Adrenal gland (tissue), 12 donors: ENCODE results near the gene IQSEC3. TPM values are rescaled to one million over a fixed set of nuclear protein-coding genes. Genes with fewer than 3 reads are reported as not detected.

Source experiments
- DNase-seq, 7 donors: peaks; one replicate each; pipeline ENCODE4 v3.0.0-alpha.2; 2019 to 2020
- H3K27ac ChIP-seq, 5 donors: fragments of 200-600 bp; sonication (generic) in 4 of 5; 1 replicate in 3 of 5; 2 replicates in 2 of 5; pipeline versions ENCODE4 v1.5.1 to v1.8.0; 2016 to 2020; ENCODE audit warnings: mild to moderate bottlenecking in 1 of 5
- H3K27me3 ChIP-seq: fragments of 200-600 bp; 2 replicates; pipeline ENCODE4 v1.8.0; 2021
- H3K36me3 ChIP-seq, 2 donors: fragments of 200-600 bp; replicated peaks in 1 of 2; 1 replicate in 1 of 2; 2 replicates in 1 of 2; pipeline versions ENCODE4 v1.5.1 to v1.8.0; 2018 to 2022
- H3K4me1 ChIP-seq, 2 donors: fragments of 200-600 bp; replicated peaks in 1 of 2; 1 replicate in 1 of 2; 2 replicates in 1 of 2; pipeline versions ENCODE4 v1.5.1 to v1.8.0; 2018 to 2021
- H3K4me3 ChIP-seq, 4 donors: fragments of 200-600 bp; sonication (generic) in 3 of 4; one replicate each; pipeline ENCODE4 v1.5.1; 2016 to 2018
- H3K9me3 ChIP-seq, 3 donors: fragments of 200-600 bp; sonication (generic) in 1 of 3; replicated peaks in 1 of 3; 1 replicate in 2 of 3; 2 replicates in 1 of 3; pipeline versions ENCODE4 v1.5.1 to v1.8.0; 2016 to 2021
- CTCF ChIP-seq, 6 experiments: fragments of 450-650 bp in 4 of 6; fragments of 200-600 bp in 2 of 6; sonication (generic) in 1 of 6; IDR thresholded peaks; 1 replicate in 5 of 6; 2 replicates in 1 of 6; pipeline versions ENCODE4 v1.5.1 to v1.8.0; 2016 to 2021; ENCODE audit warnings: antibody characterized with exemption in 6 of 6, mild to moderate bottlenecking in 2 of 6, moderate library complexity in 1 of 6
- POLR2A ChIP-seq, 2 donors: fragments of 450-650 bp; IDR thresholded peaks; one replicate each; pipeline ENCODE4 v1.6.1; 2017; ENCODE audit warnings: antibody characterized with exemption in 2 of 2, mild to moderate bottlenecking in 2 of 2, moderate library complexity in 1 of 2
- WGBS, 4 donors: extraction: QIAGEN DNeasy Blood & Tissue Kit in 2 of 4; methylation state at CpG; one replicate each; pipeline versions ENCODE4 v1.1.5 to v1.1.7; 2013 to 2017; 5-methylcytosine and 5-hydroxymethylcytosine counted together
- intact Hi-C, 2 donors: fragments of 100-400 bp; cut with DNase I; formaldehyde crosslinking; loops; one replicate each; pipeline versions ENCODE4 v1.14.1 to v1.15.0; 2022 to 2023
- polyA plus RNA-seq, 3 donors: library from polyadenylated mRNA; stranded (reverse); fragments of 200-250 nt in 2 of 3; fragments of 350-450 nt in 1 of 3; fragmentation: Illumina TruSeq in 1 of 3; extraction: RNeasy Lipid Tissue Mini Kit (QIAGEN cat#74804) in 1 of 3; gene quantifications; one replicate each; pipeline ENCODE4 v1.2.3, GENCODE V29; 2013 to 2014
- total RNA-seq, 9 donors: library from RNA; depleted of rRNA in 4 of 9; stranded (reverse); fragments of >200 nt in 4 of 9; fragments of 120-200 nt in 1 of 9; fragmentation: NEBNext Ultra II Directional in 1 of 9; extraction: Animal tissue kit (Norgen Biotek cat#: 25700) in 1 of 9; gene quantifications; one replicate each; pipeline versions ENCODE4 v1.1.0 to v1.2.4, GENCODE V29; 2013 to 2023
- donor health status: healthy with polysubstance abuse.
- donor health status: Bipolar disorder and iron deficiency.
- donor health status: DM: yes; HTN: yes; CAD: no.
- donor health status: DM: no; HTN: no; CAD: no.
- donor health status: DM: no; HTN: no; CAD: no.
- donor health status: DM: yes; HTN: yes; CAD: no.

The IQSEC3 gene
- total and polyA plus RNA-seq, 12 donors = 0.13 to 6.3 (median 1.00) TPM

GRCh38 chr12:203074-203461 is 136.5 kb downstream of the IQSEC3 start:
- peak overlapping the region in 2 of 4 donors; percentile 22 to 56 for H3K4me3 ChIP-seq
- no peak for DNase-seq
- no peaks in the 10 kb centered on the region for H3K9me3 ChIP-seq
- H3K4me1 ChIP-seq = peaks cover 0 to 5% of the 10 kb centered on the region in 2 donors
- intact Hi-C loops = no loop called here
- TF ChIP-seq CTCF (IDR thresholded peaks at IDR 0.05) = no peak
- no peak for TF ChIP-seq POLR2A (IDR thresholded peaks at IDR 0.05)
- WGBS, 4 donors = 64 to 78% (median 70%) methylated on average over 12 to 16 of the region's 16 CpGs
- no peak overlapping the region for H3K27ac ChIP-seq
- peaks cover 13% of the 10 kb centered on the region for H3K27me3 ChIP-seq
- H3K36me3 ChIP-seq = no peaks in the 10 kb centered on the region

GRCh38 chr12:203462-204260 is 137.1 kb downstream of the IQSEC3 start:
- no peaks in the 10 kb centered on the region for H3K36me3 ChIP-seq
- peaks cover 13% of the 10 kb centered on the region for H3K27me3 ChIP-seq
- H3K27ac ChIP-seq = no peak overlapping the region
- WGBS, 4 donors = 17 to 50% (median 29%) methylated on average over 2 to 84 of the region's 84 CpGs
- peaks cover 0 to 5% of the 10 kb centered on the region in 2 donors for H3K4me1 ChIP-seq
- TF ChIP-seq CTCF (IDR thresholded peaks at IDR 0.05) = no peak
- intact Hi-C loops = no loop called here
- H3K9me3 ChIP-seq = no peaks in the 10 kb centered on the region
- DNase-seq = peak in 2 of 7 donors; percentile 20 to 33
- H3K4me3 ChIP-seq = peak overlapping the region in 2 of 4 donors; percentile 22 to 56

GRCh38 chr12:204261-204678 is 137.7 kb downstream of the IQSEC3 start:
- Histone ChIP-seq H3K36me3 (no peaks in the 10 kb centered on the region), H3K27ac (no peak overlapping the region), H3K27me3 (peaks cover 13% of the 10 kb centered on the region), H3K4me3 (no peak overlapping the region), H3K9me3 (no peaks in the 10 kb centered on the region), H3K4me1 (peaks cover 0 to 5% of the 10 kb centered on the region in 2 donors)
- WGBS, 4 donors = 89 to 91% (median 89%) methylated on average over 9 to 11 of the region's 11 CpGs
- TF ChIP-seq CTCF (IDR thresholded peaks at IDR 0.05) = no peak
- intact Hi-C loops = no loop called here
- no peak for DNase-seq

- intact Hi-C loops = no loop called here
- Histone ChIP-seq H3K4me3 (no peak overlapping the region), H3K9me3 (no peaks in the 10 kb centered on the region), H3K4me1 (peaks cover 0 to 5% of the 10 kb centered on the region in 2 donors), H3K27ac (no peak overlapping the region), H3K27me3 (peaks cover 13% of the 10 kb centered on the region), H3K36me3 (no peaks in the 10 kb centered on the region)
- TF ChIP-seq CTCF (IDR thresholded peaks at IDR 0.05) (no peak), POLR2A (IDR thresholded peaks at IDR 0.05) (no peak)
- no peak for DNase-seq
- WGBS, 4 donors = 85 to 95% (median 88%) methylated on average over 4 of the region's 4 CpGs
These were observed 138.5 kb downstream of the IQSEC3 start for GRCh38 chr12:205026-205425.
